GM12865 (cell line): Measurements from ENCODE around the gene ASPA.

Source experiments
- DNase-seq: peaks from one replicate; pipeline ENCODE4 v3.0.0; 2010; ENCODE audit warnings: low read depth
- H3K4me3 ChIP-seq: 2 replicates; pipeline ENCODE4 v1.5.1; 2011; ENCODE audit warnings: mild to moderate bottlenecking, low read depth, low read length, control low read depth
- TF ChIP-seq, protein P1 (sequence below): IDR thresholded peaks from 2 replicates; pipeline ENCODE4 v1.5.1; 2011; ENCODE audit warnings: low read length, control low read depth, low read depth, inconsistent platforms; ENCODE audit not compliant: insufficient read depth; ENCODE audit errors: missing control alignments

ASPA gene

DNA sequence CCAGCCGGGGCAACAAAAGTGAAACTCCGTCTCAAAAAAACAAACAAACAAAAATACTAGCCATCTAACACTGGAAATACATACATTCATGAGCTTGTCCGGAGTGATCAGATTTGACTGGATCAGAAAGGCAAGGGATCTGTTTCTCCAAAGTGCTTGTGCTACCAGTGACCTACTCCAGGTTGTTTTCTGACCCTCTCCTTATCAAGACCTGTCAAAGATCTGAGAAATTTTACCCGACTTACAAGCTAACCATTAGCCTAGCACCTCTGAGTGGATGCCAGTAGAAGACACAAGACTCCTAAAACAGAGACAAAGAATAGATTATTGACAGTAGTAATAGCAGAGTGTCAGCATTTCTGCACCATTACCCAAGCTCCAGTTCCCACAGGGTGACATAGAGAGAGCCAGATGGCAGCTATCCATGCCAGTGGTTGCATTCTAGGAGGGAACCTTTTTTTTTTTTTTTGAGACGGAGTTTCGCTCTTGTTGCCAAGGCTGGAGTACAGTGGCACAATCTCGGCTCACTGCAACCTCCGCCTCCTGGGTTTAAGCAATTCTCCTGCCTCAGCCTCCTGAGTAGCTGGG is 9.8 kb downstream of the ASPA start:
- DNase-seq: no peak
- no peak overlapping the region for H3K4me3 ChIP-seq
- TF ChIP-seq, protein P1, sequence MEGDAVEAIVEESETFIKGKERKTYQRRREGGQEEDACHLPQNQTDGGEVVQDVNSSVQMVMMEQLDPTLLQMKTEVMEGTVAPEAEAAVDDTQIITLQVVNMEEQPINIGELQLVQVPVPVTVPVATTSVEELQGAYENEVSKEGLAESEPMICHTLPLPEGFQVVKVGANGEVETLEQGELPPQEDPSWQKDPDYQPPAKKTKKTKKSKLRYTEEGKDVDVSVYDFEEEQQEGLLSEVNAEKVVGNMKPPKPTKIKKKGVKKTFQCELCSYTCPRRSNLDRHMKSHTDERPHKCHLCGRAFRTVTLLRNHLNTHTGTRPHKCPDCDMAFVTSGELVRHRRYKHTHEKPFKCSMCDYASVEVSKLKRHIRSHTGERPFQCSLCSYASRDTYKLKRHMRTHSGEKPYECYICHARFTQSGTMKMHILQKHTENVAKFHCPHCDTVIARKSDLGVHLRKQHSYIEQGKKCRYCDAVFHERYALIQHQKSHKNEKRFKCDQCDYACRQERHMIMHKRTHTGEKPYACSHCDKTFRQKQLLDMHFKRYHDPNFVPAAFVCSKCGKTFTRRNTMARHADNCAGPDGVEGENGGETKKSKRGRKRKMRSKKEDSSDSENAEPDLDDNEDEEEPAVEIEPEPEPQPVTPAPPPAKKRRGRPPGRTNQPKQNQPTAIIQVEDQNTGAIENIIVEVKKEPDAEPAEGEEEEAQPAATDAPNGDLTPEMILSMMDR: no peak

DNA sequence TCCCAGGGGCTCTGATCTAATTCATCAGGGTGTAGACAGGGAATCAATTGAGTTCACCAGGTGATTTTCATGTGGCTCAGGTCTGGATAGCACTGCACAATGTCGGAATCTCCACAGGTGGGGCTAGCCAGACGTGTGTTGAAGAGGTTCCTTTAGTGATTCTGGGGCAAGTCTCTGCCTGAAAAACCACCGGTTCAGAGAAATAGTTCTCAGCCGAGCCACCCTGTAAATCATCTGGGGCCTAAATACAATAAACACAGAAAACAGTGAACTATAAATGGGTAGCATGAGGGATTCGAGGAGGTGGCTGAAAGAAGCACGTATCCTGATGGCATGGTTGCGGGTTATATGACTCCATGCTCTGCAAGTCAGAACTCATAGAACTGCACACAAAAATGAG is 21.3 kb downstream of the ASPA start:
- H3K4me3 ChIP-seq: no peak overlapping the region
- no peak for DNase-seq
- TF ChIP-seq, protein P1: no peak

DNA sequence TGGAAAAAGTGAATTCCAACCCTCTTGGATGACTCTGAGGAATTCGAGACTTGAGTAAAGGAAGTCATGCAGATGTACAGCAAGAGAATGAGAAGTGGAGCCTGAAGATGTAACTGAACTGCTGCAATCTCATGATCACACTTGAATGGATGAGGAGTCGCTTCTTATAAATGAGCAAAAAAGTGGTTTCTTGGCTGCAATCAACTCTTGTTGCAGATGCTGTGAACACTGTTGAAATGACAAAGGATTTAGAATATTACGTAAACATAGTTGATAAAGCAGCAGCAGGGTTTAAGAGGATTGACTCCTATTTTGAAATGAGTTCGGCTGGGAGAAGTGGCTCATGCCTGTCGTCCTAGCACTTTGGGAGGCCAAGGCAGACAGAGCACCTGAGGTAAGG is 25.5 kb downstream of the ASPA start:
- TF ChIP-seq, protein P1: no peak
- DNase-seq: no peak
- H3K4me3 ChIP-seq: no peak overlapping the region

DNA sequence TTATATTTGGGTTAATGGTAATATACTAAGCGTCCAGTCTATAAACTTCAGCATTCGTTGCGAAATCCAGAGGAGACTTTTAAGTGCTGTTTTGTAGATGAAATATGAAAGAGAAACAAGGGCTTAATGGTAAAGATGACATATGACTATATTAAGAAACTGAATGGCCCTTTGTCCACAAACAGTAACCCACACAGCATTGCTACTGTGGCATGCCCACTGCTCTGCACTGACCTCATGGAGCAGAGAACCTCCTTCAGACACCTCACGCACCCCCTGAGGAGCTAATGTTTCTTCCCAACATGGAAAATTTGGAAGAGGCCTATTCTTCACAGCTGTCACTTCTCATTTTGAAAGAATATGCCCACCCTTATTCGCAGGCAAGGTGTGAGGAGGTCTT is 26.7 kb downstream of the ASPA start:
- H3K4me3 ChIP-seq: no peak overlapping the region
- TF ChIP-seq, protein P1: no peak
- DNase-seq: no peak

DNA sequence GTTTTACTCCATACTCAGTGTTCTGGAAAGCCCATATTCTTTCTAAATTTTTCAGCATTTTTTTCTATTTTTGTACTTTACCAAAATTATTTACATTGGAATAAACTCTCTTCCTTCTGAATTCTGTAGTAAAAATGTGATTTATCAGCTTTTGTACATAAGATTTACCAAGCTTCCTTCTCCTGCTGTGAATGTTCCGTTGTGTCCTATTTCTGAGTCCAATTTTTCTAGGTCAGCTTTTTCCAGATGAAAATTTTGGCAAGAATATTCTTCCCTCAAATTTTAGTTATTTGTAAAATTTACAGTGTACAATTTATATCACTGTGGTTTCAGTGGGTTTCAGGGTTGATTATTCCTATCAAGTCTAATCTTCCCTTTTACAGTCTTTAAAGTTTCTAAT is 27.5 kb downstream of the ASPA start:
- DNase-seq: no peak
- H3K4me3 ChIP-seq: no peak overlapping the region

DNA sequence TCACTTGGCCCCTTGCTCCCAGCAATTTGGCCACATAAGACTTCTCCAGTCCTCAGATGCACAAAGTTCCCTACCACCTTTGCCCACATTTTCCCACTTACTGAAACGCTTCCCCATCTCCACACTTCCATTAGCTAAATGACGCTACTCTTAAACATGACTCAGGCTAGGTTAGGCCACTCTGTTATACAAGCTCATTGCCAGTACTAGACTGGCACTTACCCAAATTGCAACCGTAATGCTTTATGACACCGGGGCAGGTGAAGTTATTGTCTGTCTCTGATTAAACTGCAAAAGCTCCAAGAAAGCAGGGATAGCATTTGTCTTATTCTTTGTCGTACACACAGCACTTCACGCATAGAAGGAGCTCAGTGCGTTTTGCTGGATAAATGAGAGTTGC is 29.2 kb downstream of the ASPA start:
- DNase-seq: no peak
- no peak overlapping the region for H3K4me3 ChIP-seq
- TF ChIP-seq, protein P1: no peak

More for the DNA sequence above, 27.5 kb downstream of the ASPA start:
- TF ChIP-seq, protein P1: no peak

DNA sequence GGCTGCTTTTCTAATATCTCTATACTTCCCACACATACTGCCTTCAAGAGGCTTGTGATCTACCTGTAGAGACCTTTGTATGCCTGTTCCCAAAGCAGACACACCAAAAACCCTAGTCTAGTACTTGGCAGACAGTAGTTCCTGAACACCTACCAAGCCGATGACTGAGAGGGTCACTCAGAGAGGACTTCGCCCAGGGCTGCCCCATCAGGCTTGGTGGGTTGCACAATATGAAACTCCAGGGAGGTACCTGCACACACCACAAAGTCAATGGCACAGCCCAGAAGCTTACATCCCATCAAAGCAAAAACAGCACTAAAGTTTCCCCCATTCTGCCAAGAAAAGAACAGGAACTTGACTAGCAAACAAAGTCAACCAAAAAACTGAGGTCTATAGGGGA is 30.3 kb downstream of the ASPA start:
- no peak for DNase-seq
- no peak overlapping the region for H3K4me3 ChIP-seq
- TF ChIP-seq, protein P1: no peak
